HG02981 (cell line): ENCODE measurements around the gene VWF.

Source experiments
- ATAC-seq: cut with Tn5 transposase; IDR thresholded peaks from one replicate; pipeline ENCODE4 v1.9.1; 2021; ENCODE audit warnings: mild to moderate bottlenecking, moderate library complexity; ENCODE audit not compliant: unreplicated experiment

The VWF gene

DNA sequence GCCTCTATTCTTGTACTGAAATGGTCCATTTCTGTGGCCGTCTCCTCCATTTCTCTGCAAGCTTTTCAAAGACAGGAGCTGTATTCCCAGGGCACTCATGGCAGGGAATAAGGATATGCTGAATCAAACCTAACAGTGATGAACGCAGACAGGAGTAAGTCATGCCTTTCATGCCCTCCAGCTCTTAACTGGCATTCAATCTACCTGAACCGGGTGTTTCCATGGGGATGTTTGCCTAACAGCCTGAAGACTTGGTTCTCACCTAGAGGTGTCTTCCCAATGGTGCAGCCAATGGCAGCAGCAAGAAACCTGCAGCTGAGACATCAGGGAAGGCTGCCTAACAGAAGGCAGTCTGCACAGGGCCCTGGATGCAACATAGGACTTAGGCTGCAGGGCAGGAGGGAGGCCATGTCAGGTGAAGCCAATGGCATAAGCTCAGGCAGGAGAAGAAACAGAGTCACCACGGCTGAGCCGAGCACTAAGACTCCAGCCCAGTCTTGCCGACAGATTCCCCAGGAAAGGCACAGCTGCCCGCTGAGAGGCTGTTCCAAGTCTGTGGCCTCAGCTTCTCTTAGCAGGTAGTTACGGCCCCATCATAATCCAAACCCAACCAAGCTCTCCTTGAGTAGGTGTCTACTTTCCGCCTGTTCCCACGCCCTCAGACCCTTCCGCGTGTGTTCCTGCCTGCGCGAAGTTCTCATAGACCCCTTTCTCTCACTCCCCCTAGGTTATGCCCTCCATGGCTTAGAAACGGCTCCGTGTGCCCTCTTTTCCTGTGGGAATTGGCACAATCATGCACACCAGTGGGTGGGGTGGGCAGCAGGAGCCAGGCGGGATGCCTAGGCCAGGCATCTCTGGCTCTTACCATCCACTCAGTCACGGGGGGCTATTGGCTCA, 44.1 kb downstream of the VWF start:
- ATAC-seq: no peak

DNA sequence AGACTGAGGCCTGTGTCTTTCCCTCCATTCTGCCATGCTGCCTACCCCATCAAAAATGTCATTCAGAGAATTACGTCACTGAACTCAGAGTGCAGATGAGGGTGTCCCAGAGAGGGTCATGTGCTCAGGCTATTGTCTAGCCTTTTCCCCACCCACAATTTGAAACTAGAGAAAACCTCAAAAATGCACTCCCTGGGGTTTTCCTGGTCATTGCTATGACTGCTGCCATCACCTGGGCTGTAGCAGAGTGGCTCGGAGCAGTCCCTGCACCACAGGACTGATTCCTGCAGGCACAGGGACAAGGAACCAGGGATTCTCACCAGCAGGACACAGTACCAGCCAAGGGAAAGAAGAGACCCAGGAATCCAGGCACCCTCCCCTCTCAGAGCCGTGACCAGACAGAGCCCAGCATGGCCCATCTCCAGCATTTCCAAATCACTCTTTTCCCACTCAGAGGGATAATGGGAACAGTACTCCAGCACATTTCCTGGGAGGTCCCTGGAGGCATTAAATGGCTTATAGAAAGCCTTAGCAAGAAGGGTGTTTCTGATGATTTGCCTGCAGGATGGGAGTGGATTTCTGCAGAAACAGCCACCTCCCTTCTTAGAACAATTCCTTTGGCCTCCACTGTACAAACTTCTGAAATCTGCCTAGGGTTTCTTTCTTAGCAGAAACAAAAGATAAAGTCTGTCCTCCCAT, 45.9 kb downstream of the VWF start:
- no peak for ATAC-seq

DNA sequence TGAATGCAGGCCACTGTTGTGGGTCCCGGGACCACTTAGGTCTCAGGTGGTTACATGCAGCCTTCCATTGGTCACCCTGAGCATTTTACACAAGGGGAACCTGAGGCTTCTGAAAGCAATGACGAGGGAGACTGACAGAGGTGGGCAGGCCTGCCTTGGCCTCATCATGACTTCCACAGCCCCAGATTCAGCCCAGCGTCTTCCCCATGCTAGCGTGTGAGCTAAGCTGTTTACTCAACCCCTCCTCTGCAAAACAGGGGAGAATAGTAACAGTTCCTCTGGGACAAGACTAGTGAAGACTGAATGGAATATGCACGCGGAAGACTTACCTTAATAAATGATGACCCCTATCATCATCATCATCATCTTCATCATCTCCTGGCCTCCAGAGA, 46.8 kb downstream of the VWF start:
- ATAC-seq: no peak

DNA sequence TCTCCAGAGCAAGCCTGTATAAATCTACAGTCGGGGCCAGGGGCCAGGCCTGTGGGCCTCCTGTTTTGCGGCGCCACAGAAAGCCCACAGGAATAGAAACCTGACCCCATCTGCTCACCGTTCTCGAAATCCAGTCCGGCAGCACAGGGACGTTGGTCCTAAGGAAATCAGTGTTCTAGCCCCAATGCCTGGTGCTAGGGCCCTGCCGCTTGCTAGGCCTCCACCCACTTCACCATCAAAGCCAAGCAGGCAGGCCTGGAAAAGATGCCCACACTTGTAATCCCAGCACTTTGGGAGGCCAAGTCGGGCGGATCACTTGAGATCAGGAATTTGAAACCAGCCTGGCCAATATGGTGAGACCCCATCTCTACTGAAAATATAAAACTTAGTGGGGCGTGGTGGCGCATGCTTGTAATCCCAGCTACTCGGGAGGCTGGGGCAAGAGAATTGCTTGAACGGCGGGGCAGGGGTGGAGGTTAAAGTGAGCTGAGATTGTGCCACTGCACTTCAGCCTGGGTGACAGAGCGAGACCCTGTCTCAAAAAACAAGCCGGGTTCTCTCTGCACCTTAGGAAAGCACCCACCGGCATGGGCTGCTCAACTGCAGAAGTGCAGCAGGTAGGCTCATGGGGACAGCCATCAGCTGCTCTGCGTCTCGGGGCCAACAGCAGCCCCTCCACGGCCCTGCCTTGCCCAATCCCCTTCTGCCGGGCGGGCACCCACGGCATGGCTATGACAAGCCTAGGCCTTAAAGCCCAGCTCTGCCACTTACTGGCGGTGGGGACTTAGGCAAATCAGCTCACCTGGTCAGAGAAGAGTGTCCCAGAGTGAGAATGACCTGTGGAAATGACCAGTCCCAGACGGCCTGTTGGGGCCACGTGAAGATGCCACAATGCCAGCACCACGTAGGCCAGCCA, 47.4 kb downstream of the VWF start:
- no peak for ATAC-seq

DNA sequence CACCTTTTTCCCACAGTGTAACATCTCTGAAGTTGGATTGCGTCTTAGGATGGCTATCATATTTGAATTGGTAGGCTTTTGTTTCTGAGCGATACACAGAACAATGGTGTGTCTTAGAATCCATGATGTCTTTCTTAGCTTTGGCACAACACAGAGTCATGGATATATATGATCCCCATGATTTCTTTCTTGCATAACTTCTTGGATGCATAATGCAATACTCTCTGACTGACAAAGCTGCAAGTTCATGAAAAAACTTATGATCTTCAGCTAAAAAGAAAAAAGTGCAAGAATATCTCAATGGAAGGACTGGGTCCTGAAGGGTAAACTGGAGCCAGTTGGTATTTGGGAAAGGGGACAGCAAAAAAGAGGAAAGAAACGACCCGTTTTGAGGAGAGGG, 48.1 kb downstream of the VWF start:
- no peak for ATAC-seq

DNA sequence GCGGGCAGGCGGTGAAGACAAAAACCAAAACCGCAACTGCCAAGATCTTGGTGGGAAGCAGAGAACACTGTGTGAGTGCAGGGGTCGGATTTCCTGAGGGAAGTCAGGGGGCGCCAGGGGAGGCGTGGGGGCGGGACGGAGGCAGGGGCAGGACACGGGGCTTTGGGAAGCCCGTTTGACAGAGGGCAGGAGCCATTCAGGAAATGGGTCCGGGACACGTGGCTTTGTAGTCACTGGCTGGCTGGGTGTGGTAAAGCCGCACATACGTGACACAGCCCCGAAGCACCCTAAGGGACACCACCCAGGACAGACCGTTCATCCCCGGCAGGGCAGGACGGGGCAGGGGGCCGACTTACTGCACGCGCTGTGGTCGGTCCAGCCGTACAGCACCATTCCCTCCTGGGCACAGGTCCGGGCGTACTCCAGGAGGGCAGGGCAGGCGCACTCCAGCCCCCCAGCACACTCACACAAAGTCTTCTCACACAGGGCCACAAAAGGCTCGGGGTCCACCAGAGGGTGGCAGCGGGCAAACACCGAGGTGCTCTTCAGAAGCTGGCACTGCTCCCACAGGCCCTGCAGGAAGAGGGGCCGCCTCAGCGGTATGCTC, 49.4 kb downstream of the VWF start:
- no peak for ATAC-seq

DNA sequence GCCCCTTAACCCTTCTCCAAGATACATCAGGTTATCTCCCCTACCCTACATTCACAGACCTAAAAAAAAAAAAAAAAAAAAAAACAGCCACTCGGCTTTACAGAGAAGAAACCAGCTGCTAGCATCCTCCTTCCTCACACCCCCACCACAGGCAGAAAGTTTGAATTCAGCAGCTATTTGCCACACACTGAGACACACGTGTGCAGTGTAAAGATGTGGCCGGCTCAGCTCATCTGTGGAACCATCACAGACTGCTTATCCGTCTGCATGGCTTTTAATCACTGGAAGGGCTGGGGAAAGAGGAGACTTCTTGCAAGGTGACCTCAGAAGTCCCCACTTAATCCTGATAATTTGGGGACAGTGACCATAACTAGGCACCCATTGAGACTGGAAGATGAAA, 50.0 kb downstream of the VWF start:
- no peak for ATAC-seq

DNA sequence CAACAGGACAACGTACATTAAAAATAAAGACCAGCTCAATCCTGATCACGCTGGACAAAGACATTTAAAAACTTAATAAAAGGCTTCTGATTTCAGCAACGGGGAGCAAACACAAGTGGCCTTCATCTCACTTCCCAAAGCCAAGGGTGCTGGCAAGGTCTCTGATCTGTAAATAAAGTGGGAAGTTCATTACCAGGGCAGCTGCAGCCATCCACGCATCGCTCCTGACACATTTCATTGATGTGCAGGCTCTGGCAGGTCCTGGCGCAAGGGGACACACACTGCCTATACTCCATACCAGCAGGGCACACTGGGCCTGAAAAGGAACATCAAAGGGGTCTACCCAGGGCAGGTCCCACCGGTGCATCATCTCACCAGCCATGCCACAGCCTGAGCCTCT, 51.0 kb downstream of the VWF start:
- no peak for ATAC-seq

DNA sequence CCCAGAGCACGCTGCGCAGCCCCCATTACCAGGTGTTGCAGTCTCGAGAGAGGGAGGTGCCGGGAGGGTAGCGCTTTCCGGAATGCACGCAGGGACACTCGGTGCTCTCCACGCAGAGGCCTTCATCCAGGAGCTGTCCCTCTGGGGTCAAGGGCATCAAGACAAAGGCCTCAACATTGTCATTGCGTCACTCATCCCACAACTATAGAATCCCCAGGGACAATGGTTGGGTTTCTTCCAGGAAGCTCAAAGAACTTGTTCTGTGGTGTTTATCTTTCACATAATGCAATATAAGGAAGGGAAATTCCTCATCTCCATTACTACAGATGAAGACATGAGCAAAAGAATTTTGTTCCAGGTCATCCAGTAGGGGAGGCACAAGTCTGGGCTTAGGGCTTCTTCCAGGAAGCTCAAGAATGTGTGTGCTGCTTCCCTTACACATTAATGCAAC, 52.1 kb downstream of the VWF start:
- ATAC-seq: no peak

DNA sequence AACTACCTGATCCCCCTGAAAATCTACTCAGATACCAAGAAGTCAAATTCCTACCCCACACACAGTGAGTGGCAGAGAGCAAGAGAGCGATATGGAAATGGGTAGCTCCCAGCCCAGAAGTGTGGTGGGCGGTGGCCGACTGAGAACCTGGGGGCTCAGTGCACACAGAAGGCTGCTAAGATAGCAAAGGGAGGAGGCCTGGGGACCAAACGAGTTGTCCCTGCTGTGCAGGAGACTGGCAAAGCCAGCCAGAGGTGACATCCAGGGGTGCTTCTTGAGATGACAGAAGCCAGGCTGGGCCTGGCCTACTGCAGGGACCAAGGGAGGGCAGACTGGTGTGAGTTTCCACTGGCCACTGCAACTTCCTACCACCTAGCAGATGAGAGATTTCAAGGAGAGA, 52.9 kb downstream of the VWF start:
- ATAC-seq: no peak

DNA sequence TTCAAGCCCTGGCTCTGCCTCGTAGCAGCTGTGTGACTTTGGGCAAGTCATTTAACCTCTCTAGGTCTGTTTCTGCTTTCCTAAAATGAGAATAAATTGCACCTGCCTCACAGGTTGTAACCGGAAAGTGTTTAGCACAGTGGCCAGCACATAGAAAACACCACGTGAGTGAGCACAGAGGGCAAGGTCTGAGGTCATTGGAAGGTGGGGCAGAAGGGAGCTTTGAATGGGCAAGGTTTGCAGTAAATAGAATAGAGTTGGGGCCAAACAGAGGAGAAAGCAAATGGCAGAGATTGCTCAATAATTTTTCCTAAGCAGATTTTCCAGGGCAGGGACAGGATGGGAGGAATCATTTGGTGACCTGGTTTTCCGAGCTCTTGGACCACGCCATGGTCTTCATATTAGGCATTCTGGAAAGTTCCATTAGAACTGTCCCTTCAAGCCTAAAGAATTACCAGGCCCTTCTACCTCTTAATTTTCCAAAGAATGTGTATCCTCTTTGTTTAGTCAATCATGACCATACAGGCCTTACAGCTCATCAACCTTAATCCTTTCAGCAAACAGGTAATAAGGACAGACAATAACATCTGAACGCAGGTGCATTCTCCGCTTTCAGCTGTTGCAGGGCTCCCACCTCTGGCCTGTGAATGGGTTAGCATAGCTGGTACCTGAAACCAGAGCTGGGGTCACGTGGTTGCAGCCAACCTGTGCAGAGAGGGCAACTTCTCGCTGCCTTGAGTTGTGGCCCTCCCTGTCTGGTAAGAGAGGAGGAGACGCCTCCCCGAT, 53.8 kb downstream of the VWF start:
- no peak for ATAC-seq

DNA sequence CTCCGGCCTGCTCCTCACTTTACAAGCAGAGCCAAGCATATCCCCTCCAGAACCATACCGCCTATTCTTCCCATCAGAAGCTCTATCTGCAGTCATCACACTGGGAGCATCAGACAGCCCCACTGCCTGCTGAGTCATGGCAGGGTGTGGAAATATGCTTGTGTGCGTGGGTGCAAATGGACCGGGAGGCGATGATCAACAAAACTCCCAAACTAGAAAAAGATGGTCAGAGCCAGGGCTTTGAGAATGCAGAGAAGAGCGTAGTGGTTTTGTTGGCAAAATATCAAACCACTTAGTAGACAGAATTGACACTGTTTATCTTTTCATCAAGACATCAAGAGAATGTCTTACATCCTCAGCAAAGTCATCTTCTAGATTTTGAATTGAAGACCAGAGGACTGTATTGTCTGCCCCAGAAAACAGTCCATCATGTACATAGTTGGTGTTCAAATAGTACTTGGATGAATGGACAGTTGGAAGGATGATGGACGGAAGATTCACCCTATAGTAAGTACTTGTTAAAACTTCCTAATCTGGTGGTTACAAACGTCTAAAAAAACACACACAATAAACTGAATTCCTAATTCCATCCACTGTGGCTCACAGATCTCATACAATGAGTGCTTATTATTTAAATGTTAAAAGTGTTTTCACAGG, 54.9 kb downstream of the VWF start:
- ATAC-seq: no peak

DNA sequence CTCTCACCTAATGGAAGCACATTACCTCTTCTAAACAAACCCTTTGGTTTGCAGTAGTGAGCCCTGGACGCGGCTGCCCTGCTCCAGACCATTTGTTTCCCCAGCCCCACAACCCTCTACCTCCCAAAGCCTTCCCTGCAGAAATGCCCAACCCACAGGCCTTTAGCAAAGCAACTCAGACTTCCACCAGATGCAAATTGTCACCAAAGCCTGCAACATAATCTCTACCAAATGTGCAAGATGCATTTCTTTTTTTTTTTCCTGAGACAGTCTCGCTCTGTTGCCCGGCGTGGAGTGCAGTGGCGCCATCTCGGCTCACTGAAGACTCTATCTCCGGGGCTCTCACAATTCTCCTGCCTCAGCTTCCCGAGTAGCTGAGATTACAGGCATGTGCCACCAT, 56.2 kb downstream of the VWF start:
- ATAC-seq: no peak

DNA sequence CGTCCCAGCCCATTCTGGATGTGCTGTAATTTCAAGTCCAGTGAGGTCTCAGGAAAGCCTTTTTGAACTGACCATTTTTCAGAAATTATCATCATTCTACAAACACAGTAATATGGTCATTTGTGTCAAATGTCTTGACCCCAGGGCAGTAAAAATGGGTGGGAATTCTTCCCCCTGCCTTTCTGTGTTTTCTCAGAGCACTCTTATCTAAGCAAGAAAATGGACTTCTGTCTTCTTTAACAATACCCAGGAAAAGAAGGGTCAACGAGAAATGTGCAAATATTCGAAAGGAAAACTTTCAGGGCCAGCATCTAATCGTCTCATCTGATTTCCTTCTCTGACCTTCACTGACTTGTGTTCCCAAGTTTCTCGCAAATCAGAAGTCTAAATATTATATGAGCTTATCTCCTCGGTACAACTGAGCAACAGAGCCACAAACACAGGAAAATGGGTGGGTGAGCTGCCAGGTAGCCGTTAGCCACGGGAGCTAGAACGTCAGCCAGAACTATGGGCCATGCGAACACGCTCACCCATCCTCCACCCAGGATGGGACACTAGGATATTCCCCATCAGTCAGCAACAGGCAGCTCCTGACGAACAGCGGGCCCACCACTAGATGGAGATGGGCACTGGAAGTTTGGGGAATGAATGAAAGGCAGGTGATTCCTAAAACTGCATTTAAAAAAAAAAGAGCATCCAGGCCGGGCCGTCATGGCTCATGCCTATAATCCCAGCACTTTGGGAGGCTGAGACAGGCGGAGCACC, 57.1 kb downstream of the VWF start:
- ATAC-seq: no peak

DNA sequence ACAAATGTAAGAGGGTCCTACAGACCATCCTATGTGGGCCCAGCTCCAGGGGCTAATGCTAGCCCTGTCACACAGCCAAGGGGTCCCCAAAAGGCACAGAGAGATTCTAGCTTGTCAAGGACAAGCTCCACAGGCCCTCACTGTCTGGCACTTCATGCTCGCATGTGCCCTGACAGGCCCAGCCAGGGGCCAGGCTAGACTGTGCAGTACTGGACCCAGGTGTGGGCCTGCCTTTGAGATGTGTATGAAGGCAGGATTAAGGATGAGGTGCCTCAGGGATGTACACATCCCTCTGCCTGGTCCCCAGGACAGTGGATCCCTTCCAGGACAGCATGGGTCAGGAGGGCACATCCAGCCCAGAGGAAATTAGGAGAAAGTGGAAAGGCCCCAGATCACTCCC, 57.8 kb downstream of the VWF start:
- no peak for ATAC-seq

DNA sequence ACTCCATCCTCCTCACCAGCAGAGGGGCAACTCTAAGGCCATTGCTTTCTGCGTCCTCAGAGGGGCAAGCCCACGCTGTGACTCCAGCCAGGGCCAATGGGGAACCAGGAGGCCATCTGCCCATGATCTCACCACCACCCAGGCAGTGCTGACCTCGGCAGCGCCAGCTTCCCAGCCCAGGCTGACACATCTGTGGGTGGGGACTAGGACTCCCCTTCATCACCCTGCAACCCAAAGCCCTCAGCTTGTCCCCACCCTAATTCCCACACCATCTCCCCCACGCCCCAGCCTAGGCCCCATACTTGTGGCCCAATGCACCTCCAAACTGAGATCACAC, 58.6 kb downstream of the VWF start:
- ATAC-seq: no peak

DNA sequence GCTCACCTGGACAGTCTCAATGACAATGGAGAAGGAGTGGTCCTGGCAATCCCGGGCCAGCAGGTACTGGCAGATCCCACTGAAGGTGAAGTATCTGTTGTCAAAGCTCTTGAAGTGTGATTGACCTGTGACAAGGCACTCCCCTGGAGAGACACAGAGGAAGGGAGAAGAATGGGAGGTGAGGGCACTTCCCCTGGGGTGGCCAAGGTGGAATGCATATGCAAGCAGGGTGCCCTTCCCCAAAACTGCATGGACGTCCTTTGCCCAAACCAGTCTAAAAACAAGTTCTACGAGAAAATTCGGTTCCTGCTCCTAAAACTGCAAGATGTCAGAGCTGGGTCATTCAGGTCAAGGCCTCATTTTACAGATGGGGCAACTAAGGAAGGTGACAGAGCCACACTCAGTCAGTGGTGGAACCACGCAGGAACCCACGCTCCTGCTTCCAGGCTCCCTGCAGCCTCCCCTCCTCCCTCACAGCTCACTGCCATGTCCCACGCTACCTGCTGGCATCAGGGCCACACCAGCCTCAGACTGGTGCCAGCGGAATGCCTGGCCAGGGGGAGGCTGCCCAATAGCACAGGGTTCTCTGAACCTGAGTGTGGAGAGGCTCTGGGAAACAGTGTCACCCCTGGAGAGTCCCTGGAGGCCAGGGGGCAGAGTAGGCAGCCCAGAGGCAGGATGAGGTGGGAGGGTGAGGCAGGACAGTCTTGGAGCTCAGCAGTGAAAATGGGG, 59.2 kb downstream of the VWF start:
- no peak for ATAC-seq
